ENCODE results near the gene PRAC1.

PRAC1 gene

DNA sequence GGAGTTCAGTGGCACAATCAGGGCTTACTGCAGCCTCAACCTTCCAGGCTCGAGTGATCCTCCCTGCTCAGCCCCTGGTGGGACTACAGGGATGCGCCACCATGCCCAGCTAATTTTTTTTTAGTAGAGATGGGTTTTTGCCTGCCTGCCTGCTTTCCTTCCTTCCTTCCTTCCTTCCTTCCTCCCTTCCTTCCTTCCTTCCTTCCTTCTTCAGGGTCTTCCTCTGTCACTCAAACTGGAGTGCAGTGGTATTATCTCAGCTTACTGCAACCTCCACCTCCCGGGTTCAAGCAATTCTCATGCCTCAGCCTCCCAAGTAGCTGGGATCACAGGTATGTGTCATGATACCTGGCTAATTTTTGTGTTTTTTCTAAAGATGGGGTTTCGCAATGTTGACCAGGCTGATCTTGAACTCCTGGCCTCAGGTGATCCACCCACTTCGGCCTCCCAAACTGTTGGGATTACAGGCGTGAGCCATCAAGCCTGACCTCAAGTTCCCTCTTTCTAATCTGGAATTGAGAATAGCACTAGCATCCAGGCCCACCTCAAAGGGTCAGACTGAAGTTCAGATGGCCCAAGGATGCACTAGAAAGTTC, 45.3 kb downstream of the PRAC1 start:
- no peak for DNase-seq
- H3K9me3 Mint-ChIP-seq, result no peaks in the 10 kb centered on the region
- H3K4me1 Mint-ChIP-seq, result peaks cover 6% of the 10 kb centered on the region
- peaks cover 47% of the 10 kb centered on the region for H3K36me3 Mint-ChIP-seq (ENCODE audit: low read depth)
- TF ChIP-seq, protein P1, sequence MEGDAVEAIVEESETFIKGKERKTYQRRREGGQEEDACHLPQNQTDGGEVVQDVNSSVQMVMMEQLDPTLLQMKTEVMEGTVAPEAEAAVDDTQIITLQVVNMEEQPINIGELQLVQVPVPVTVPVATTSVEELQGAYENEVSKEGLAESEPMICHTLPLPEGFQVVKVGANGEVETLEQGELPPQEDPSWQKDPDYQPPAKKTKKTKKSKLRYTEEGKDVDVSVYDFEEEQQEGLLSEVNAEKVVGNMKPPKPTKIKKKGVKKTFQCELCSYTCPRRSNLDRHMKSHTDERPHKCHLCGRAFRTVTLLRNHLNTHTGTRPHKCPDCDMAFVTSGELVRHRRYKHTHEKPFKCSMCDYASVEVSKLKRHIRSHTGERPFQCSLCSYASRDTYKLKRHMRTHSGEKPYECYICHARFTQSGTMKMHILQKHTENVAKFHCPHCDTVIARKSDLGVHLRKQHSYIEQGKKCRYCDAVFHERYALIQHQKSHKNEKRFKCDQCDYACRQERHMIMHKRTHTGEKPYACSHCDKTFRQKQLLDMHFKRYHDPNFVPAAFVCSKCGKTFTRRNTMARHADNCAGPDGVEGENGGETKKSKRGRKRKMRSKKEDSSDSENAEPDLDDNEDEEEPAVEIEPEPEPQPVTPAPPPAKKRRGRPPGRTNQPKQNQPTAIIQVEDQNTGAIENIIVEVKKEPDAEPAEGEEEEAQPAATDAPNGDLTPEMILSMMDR (IDR thresholded peaks at IDR 0.05), result no peak
- H3K27me3 Mint-ChIP-seq (ENCODE audit: low read depth, poor library complexity), result peaks cover 43% of the 10 kb centered on the region
- H3K4me3 Mint-ChIP-seq, result no peak overlapping the region
- H3K27ac Mint-ChIP-seq, result no peak overlapping the region

DNA sequence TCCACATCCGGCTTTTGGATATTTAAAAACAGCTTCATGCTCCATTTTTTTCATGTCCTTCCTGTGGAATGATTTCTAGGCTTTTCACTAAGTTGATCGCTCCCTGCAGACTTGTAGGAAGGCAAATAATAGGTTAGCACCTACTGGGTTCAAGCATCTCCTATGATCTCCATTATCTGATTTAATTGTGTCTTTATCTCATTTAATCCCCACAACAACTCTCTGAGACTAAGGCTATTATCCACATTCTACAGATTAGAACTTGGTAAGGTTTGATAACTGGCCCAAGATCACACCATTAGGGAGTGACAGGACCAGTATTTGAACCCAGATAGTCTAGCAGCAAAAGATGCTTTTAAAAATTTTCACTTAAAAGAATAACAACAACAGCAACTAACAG, 50.0 kb downstream of the PRAC1 start:
- Mint-ChIP-seq H3K27ac (no peak overlapping the region), H3K27me3 (ENCODE audit: low read depth, poor library complexity) (peaks cover 34% of the 10 kb centered on the region), H3K4me1 (peaks cover 5% of the 10 kb centered on the region), H3K4me3 (no peak overlapping the region), H3K36me3 (ENCODE audit: low read depth) (peaks cover 55% of the 10 kb centered on the region), H3K9me3 (no peaks in the 10 kb centered on the region)
- TF ChIP-seq, protein P1 (IDR thresholded peaks at IDR 0.05), result no peak
- no peak for DNase-seq

Measured in nephron progenitor cell (in vitro differentiated cells).